DND-41 (cell line): ENCODE data around the gene CHCHD3.

ENCODE experiments used
- CTCF ChIP-seq: IDR thresholded peaks from 2 replicates; pipeline ENCODE4 v1.5.1; 2012; ENCODE audit warnings: borderline replicate concordance, low read length, moderate library complexity, mild to moderate bottlenecking; ENCODE audit not compliant: poor library complexity, severe bottlenecking; ENCODE audit errors: extremely low read depth
- EZH2 ChIP-seq: IDR thresholded peaks from 3 replicates; pipeline ENCODE4 v1.6.1; 2012; ENCODE audit warnings: borderline replicate concordance, low read depth, mild to moderate bottlenecking, moderate library complexity, low read length, inconsistent platforms; ENCODE audit not compliant: severe bottlenecking

GRCh38 chr7:132760244-132760623 is 321.7 kb downstream of the CHCHD3 start:
- TF ChIP-seq CTCF (no peak), EZH2 (no peak)
